GM23248 (cell line): ENCODE measurements around the gene SLC22A25. TPM values are rescaled to one million over a fixed set of nuclear protein-coding genes. Genes with fewer than 3 reads are reported as not detected.

Experiments used
- DNase-seq: peaks from one replicate; pipeline ENCODE4 v3.0.0-alpha.2; 2015
- H2AFZ ChIP-seq: fragments of 200-600 bp; sonication (generic); 2 replicates; pipeline ENCODE4 v1.6.1; 2016; ENCODE audit warnings: antibody characterized with exemption
- H3F3A ChIP-seq: fragments of 200-600 bp; sonication (generic); 2 replicates; pipeline ENCODE4 v1.6.1; 2016; ENCODE audit warnings: mild to moderate bottlenecking, antibody characterized with exemption, mixed run types; ENCODE audit not compliant: insufficient read depth
- H3K27ac ChIP-seq: fragments of 200-600 bp; sonication (generic); 2 replicates; pipeline ENCODE4 v1.5.1; 2016; ENCODE audit warnings: mild to moderate bottlenecking
- H3K27me3 ChIP-seq: fragments of 200-600 bp; sonication (generic); replicated peaks from 2 replicates; pipeline ENCODE4 v1.6.1; 2016; ENCODE audit warnings: mild to moderate bottlenecking; ENCODE audit not compliant: insufficient read depth
- H3K36me3 ChIP-seq: fragments of 200-600 bp; sonication (generic); 2 replicates; pipeline ENCODE4 v1.6.1; 2016; ENCODE audit warnings: low read depth, mild to moderate bottlenecking
- H3K4me1 ChIP-seq: fragments of 200-600 bp; sonication (generic); 2 replicates; pipeline ENCODE4 v1.6.1; 2016; ENCODE audit warnings: mild to moderate bottlenecking; ENCODE audit not compliant: insufficient read depth
- H3K4me2 ChIP-seq: fragments of 200-600 bp; sonication (generic); one replicate; pipeline ENCODE4 v1.6.1; 2016; ENCODE audit warnings: mild to moderate bottlenecking; ENCODE audit not compliant: unreplicated experiment
- H3K4me3 ChIP-seq: fragments of 200-600 bp; sonication (generic); 2 replicates; pipeline ENCODE4 v1.5.1; 2016; ENCODE audit warnings: mild to moderate bottlenecking
- H3K79me2 ChIP-seq: fragments of 200-600 bp; sonication (generic); 2 replicates; pipeline ENCODE4 v1.6.1; 2016; ENCODE audit warnings: mild to moderate bottlenecking; ENCODE audit not compliant: insufficient read depth
- H3K9ac ChIP-seq: fragments of 200-600 bp; sonication (generic); 2 replicates; pipeline ENCODE4 v1.6.1; 2016; ENCODE audit warnings: mild to moderate bottlenecking
- H3K9me2 ChIP-seq: fragments of 200-600 bp; sonication (generic); 2 replicates; pipeline ENCODE4 v1.6.1; 2016; ENCODE audit warnings: mixed run types, mild to moderate bottlenecking, moderate library complexity; ENCODE audit not compliant: insufficient read depth
- H3K9me3 ChIP-seq: fragments of 200-600 bp; sonication (generic); one replicate; pipeline ENCODE4 v1.6.1; 2017; ENCODE audit warnings: low read depth
- H4K20me1 ChIP-seq: fragments of 200-600 bp; sonication (generic); 2 replicates; pipeline ENCODE4 v1.6.0; 2016; ENCODE audit not compliant: insufficient read depth
- EZH2 ChIP-seq: fragments of 200-600 bp; sonication (generic); IDR thresholded peaks from 2 replicates; pipeline ENCODE4 v1.6.1; 2018; ENCODE audit warnings: antibody characterized with exemption, mild to moderate bottlenecking; ENCODE audit not compliant: insufficient read depth, poor library complexity, severe bottlenecking
- EZH2phosphoT487 ChIP-seq: fragments of 200-600 bp; sonication (generic); IDR thresholded peaks from 2 replicates; pipeline ENCODE4 v1.6.1; 2018; ENCODE audit warnings: antibody characterized with exemption, moderate library complexity, mild to moderate bottlenecking, low read depth; ENCODE audit not compliant: insufficient read depth
- WGBS, 2 experiments: methylation state at CpG; one replicate each; pipeline ENCODE4 v1.1.6; 2015 to 2017; ENCODE audit warnings: low lambda C conversion rate in 2 of 2, low coverage in 1 of 2; ENCODE audit errors: missing lambda C conversion rate in 2 of 2; 5-methylcytosine and 5-hydroxymethylcytosine counted together
- in situ Hi-C: fragments of 300-500 bp; cut with MboI; formaldehyde crosslinking; loops from 2 replicates; pipeline ENCODE4 v1.15.0; 2020
- polyA plus RNA-seq: library from polyadenylated mRNA; unstranded; fragments of >200 nt; fragmentation: Nextera tagmentation; extraction: Ambion mirVana; gene quantifications from 2 replicates; pipeline ENCODE4 v1.2.1, GENCODE V29; 2016
- total RNA-seq: library from RNA; depleted of rRNA; stranded (reverse); fragments of >200 nt; shearing (Covaris generic); gene quantifications from 2 replicates; pipeline ENCODE4 v1.2.3, GENCODE V29; 2014; rRNA removed

The SLC22A25 gene
- not detected in 2 replicates for total RNA-seq
- not detected in 2 replicates for polyA plus RNA-seq

- Histone ChIP-seq H3K9me3 (no peaks in the 10 kb centered on the region), H3K27me3 (no peaks in the 10 kb centered on the region), H3K4me1 (no peaks in the 10 kb centered on the region), H3K79me2 (no peaks in the 10 kb centered on the region), H3K9ac (no peak within 1 kb of the TSS), H3K4me2 (no peak within 1 kb of the TSS), H3K9me2 (no peaks in the 10 kb centered on the region), H3K27ac (no peak within 1 kb of the TSS), H2AFZ (no peak within 1 kb of the TSS), H4K20me1 (no peaks in the 10 kb centered on the region), H3F3A (no peaks in the 10 kb centered on the region), H3K4me3 (no peak within 1 kb of the TSS), H3K36me3 (no peaks in the 10 kb centered on the region)
- peak; percentile 23 for DNase-seq
- no peak for TF ChIP-seq EZH2phosphoT487
- no peak for TF ChIP-seq EZH2
- in situ Hi-C loops = no loop called here
- 0 to 3% methylated on average over 5 of the region's 5 CpGs for WGBS, 2 experiments
Measured at GRCh38 chr11:63243533-63243932, at the start of gene SLC22A25. Gene SLC22A25 (minus strand): TSS chr11:63243599. CDS start chr11:63229652, 13,947 bp downstream.

- H3K4me1 ChIP-seq = no peaks in the 10 kb centered on the region
- H2AFZ ChIP-seq = no peak overlapping the region
- H3K4me2 ChIP-seq = no peak overlapping the region
- no peaks in the 10 kb centered on the region for H3F3A ChIP-seq
- no peak for DNase-seq
- no peak for TF ChIP-seq EZH2
- no peak for TF ChIP-seq EZH2phosphoT487
- no peak overlapping the region for H3K9ac ChIP-seq
- in situ Hi-C loops = no loop called here
- H3K9me2 ChIP-seq = no peaks in the 10 kb centered on the region
- no peaks in the 10 kb centered on the region for H3K79me2 ChIP-seq
- no peaks in the 10 kb centered on the region for H3K27me3 ChIP-seq
- no peak overlapping the region for H3K27ac ChIP-seq
- no peaks in the 10 kb centered on the region for H3K36me3 ChIP-seq
- no peak overlapping the region for H3K4me3 ChIP-seq
- H4K20me1 ChIP-seq = no peaks in the 10 kb centered on the region
- no peaks in the 10 kb centered on the region for H3K9me3 ChIP-seq
- WGBS, 2 experiments = 27 to 28% methylated on average over 4 of the region's 4 CpGs
Measured at GRCh38 chr11:63290285-63290684, 46.9 kb upstream of the SLC22A25 start.

GRCh38 chr11:63289658-63290057, 46.3 kb upstream of the SLC22A25 start:
- H3K4me2 ChIP-seq = no peak overlapping the region
- no peaks in the 10 kb centered on the region for H3K36me3 ChIP-seq
- TF ChIP-seq EZH2 (no peak), EZH2phosphoT487 (no peak)
- H3K4me1 ChIP-seq = no peaks in the 10 kb centered on the region
- no peaks in the 10 kb centered on the region for H3K79me2 ChIP-seq
- H3K27ac ChIP-seq = no peak overlapping the region
- H3K9ac ChIP-seq = no peak overlapping the region
- DNase-seq = no peak
- H3F3A ChIP-seq = no peaks in the 10 kb centered on the region
- H4K20me1 ChIP-seq = no peaks in the 10 kb centered on the region
- no peak overlapping the region for H2AFZ ChIP-seq
- no peak overlapping the region for H3K4me3 ChIP-seq
- WGBS, 2 experiments = 21 to 25% methylated on average over 5 of the region's 5 CpGs
- no peaks in the 10 kb centered on the region for H3K9me2 ChIP-seq
- H3K9me3 ChIP-seq = no peaks in the 10 kb centered on the region
- H3K27me3 ChIP-seq = no peaks in the 10 kb centered on the region
- in situ Hi-C loops = no loop called here

- H3F3A ChIP-seq = no peaks in the 10 kb centered on the region
- no peaks in the 10 kb centered on the region for H3K9me2 ChIP-seq
- no peak overlapping the region for H3K27ac ChIP-seq
- DNase-seq = no peak
- no peak overlapping the region for H3K4me2 ChIP-seq
- H2AFZ ChIP-seq = no peak overlapping the region
- no peaks in the 10 kb centered on the region for H4K20me1 ChIP-seq
- H3K4me3 ChIP-seq = no peak overlapping the region
- H3K4me1 ChIP-seq = no peaks in the 10 kb centered on the region
- H3K36me3 ChIP-seq = no peaks in the 10 kb centered on the region
- H3K27me3 ChIP-seq = no peaks in the 10 kb centered on the region
- in situ Hi-C loops = no loop called here
- no peaks in the 10 kb centered on the region for H3K9me3 ChIP-seq
- H3K79me2 ChIP-seq = no peaks in the 10 kb centered on the region
- H3K9ac ChIP-seq = no peak overlapping the region
- TF ChIP-seq EZH2 (no peak), EZH2phosphoT487 (no peak)
Measured at GRCh38 chr11:63282579-63282978, 39.2 kb upstream of the SLC22A25 start.

- H3K4me2 ChIP-seq = no peak overlapping the region
- no peaks in the 10 kb centered on the region for H3K27me3 ChIP-seq
- no peak for DNase-seq
- no peak overlapping the region for H3K27ac ChIP-seq
- H4K20me1 ChIP-seq = no peaks in the 10 kb centered on the region
- in situ Hi-C loops = no loop called here
- no peak overlapping the region for H2AFZ ChIP-seq
- H3K79me2 ChIP-seq = no peaks in the 10 kb centered on the region
- TF ChIP-seq EZH2phosphoT487 (no peak), EZH2 (no peak)
- no peaks in the 10 kb centered on the region for H3K36me3 ChIP-seq
- H3K4me3 ChIP-seq = no peak overlapping the region
- H3K9ac ChIP-seq = no peak overlapping the region
- no peaks in the 10 kb centered on the region for H3K9me2 ChIP-seq
- H3K4me1 ChIP-seq = no peaks in the 10 kb centered on the region
- H3F3A ChIP-seq = no peaks in the 10 kb centered on the region
- no peaks in the 10 kb centered on the region for H3K9me3 ChIP-seq
Measured at GRCh38 chr11:63280920-63281319, 37.5 kb upstream of the SLC22A25 start.
